ENCODE data around the gene CCL28.

DNA sequence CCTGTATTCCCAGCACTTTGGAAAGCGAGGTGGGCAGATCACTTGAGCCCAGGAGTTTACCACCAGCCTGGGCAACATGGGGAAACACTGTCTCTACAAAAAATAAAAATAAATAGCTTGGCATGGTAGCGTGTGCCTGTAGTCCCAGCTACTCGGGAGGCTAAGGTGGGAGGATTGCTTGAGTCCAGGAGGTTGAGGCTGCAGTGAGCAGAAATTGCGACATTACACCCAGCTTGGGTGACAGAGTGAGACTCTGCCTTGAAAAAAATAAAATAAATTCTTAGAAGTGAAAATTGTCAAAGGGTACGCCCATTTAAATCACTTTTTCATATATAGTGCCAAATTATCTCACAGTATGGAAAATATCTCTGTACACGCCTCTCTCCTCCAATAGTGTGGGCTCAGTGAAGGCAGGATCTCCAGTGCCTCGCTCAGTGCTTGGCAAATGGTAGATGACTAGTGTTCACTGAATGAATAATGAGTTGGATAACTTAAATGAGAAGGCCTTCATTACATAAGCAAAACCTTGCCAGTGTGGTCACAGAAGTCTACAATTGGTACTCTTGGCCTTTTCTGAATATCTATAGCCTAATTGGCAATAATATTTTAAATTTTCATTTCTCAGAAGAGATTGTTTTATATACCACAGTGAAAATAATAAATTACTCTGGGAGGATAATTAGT is 9.4 kb upstream of the CCL28 start:
- TF ChIP-seq TCF7 (CRISPR knock-in tag; IDR thresholded peaks at IDR 0.05; ENCODE audit: low read depth) (no peak), ZNF423 (CRISPR knock-in tag; IDR thresholded peaks at IDR 0.05) (no peak), ETV6 (CRISPR knock-in tag; IDR thresholded peaks at IDR 0.05) (no peak), ESRRA (CRISPR knock-in tag; IDR thresholded peaks at IDR 0.05; ENCODE audit: borderline replicate concordance) (no peak), ZNF232 (CRISPR knock-in tag; IDR thresholded peaks at IDR 0.05) (no peak), NR3C1 (CRISPR knock-in tag; conservative IDR thresholded peaks at IDR 0.05; ENCODE audit: low read depth) (no peak), NFYB (CRISPR knock-in tag; conservative IDR thresholded peaks at IDR 0.05; ENCODE audit: low read depth) (no peak)
- TF ChIP-seq, protein P1, sequence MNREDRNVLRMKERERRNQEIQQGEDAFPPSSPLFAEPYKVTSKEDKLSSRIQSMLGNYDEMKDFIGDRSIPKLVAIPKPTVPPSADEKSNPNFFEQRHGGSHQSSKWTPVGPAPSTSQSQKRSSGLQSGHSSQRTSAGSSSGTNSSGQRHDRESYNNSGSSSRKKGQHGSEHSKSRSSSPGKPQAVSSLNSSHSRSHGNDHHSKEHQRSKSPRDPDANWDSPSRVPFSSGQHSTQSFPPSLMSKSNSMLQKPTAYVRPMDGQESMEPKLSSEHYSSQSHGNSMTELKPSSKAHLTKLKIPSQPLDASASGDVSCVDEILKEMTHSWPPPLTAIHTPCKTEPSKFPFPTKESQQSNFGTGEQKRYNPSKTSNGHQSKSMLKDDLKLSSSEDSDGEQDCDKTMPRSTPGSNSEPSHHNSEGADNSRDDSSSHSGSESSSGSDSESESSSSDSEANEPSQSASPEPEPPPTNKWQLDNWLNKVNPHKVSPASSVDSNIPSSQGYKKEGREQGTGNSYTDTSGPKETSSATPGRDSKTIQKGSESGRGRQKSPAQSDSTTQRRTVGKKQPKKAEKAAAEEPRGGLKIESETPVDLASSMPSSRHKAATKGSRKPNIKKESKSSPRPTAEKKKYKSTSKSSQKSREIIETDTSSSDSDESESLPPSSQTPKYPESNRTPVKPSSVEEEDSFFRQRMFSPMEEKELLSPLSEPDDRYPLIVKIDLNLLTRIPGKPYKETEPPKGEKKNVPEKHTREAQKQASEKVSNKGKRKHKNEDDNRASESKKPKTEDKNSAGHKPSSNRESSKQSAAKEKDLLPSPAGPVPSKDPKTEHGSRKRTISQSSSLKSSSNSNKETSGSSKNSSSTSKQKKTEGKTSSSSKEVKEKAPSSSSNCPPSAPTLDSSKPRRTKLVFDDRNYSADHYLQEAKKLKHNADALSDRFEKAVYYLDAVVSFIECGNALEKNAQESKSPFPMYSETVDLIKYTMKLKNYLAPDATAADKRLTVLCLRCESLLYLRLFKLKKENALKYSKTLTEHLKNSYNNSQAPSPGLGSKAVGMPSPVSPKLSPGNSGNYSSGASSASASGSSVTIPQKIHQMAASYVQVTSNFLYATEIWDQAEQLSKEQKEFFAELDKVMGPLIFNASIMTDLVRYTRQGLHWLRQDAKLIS (CRISPR knock-in tag; IDR thresholded peaks at IDR 0.05; ENCODE audit: borderline replicate concordance), result no peak
- TF ChIP-seq, protein P2, sequence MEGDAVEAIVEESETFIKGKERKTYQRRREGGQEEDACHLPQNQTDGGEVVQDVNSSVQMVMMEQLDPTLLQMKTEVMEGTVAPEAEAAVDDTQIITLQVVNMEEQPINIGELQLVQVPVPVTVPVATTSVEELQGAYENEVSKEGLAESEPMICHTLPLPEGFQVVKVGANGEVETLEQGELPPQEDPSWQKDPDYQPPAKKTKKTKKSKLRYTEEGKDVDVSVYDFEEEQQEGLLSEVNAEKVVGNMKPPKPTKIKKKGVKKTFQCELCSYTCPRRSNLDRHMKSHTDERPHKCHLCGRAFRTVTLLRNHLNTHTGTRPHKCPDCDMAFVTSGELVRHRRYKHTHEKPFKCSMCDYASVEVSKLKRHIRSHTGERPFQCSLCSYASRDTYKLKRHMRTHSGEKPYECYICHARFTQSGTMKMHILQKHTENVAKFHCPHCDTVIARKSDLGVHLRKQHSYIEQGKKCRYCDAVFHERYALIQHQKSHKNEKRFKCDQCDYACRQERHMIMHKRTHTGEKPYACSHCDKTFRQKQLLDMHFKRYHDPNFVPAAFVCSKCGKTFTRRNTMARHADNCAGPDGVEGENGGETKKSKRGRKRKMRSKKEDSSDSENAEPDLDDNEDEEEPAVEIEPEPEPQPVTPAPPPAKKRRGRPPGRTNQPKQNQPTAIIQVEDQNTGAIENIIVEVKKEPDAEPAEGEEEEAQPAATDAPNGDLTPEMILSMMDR (IDR thresholded peaks at IDR 0.05), result no peak

Data from WTC11 (cell line).